Measurements from ENCODE around the gene C6orf89.
A peak's percentile ranks its signal among the peaks of the same experiment; 100 is the strongest.

Gene C6orf89, protein sequence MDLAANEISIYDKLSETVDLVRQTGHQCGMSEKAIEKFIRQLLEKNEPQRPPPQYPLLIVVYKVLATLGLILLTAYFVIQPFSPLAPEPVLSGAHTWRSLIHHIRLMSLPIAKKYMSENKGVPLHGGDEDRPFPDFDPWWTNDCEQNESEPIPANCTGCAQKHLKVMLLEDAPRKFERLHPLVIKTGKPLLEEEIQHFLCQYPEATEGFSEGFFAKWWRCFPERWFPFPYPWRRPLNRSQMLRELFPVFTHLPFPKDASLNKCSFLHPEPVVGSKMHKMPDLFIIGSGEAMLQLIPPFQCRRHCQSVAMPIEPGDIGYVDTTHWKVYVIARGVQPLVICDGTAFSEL

DNA sequence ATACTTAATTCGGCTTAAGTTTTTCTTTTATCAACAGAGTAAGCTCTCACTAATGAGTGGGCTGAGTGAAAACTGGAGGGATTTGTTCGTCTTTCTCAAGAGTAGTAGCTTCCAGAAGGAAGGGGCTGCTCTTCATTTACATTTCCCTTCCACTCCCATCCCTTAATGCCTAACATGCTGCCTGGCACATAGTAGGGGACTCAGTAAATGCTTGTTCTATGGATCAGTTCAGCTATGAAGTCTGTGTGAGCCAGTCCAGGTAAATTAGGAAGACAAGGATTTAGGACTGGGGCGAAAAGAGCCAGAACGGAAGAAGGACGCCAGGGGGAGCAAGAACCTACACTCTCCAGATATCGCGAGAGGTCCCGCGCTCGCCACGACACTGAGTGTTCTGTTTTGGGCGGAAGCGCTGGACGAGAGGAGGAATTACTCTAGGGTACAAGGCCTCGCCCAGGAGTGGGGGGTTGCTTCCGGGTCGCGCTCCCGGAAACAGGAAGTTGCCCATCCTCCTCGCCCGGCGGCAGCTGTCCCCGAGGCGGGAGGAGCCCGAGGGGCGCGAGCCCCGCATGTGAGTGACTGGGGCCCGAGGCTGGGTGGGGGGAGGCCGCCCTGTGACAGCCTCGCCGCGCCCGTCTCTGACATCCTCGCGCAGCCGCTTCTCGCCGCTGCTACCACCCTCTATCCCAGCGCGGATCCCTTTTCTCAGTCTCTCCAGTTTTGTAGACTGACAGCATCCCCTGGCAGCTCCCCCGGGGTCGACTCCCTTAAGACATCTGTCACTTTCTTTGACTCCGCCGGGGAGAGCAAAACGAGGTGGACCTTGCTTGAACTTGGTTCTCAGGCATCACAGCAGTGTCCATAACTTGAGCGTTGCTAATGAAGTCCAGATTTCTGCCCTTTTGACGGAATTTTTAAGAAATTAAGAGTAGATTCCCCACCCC, at the start of gene C6orf89:
Gene C6orf89, plus strand, starts transcription at position 492 of the 941 bp plus-strand sequence. CDS start 13,493 bp downstream, outside the sequence.
- TF ChIP-seq, protein P1, sequence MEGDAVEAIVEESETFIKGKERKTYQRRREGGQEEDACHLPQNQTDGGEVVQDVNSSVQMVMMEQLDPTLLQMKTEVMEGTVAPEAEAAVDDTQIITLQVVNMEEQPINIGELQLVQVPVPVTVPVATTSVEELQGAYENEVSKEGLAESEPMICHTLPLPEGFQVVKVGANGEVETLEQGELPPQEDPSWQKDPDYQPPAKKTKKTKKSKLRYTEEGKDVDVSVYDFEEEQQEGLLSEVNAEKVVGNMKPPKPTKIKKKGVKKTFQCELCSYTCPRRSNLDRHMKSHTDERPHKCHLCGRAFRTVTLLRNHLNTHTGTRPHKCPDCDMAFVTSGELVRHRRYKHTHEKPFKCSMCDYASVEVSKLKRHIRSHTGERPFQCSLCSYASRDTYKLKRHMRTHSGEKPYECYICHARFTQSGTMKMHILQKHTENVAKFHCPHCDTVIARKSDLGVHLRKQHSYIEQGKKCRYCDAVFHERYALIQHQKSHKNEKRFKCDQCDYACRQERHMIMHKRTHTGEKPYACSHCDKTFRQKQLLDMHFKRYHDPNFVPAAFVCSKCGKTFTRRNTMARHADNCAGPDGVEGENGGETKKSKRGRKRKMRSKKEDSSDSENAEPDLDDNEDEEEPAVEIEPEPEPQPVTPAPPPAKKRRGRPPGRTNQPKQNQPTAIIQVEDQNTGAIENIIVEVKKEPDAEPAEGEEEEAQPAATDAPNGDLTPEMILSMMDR (IDR thresholded peaks at IDR 0.05; ENCODE audit: low read depth, low read length, missing control alignments): peak; percentile 84
- H3K4me3 ChIP-seq (ENCODE audit: low read depth, low read length): peak within 1 kb of the TSS; percentile 70
- DNase-seq (ENCODE audit: low read depth): peak; percentile 97

DNA sequence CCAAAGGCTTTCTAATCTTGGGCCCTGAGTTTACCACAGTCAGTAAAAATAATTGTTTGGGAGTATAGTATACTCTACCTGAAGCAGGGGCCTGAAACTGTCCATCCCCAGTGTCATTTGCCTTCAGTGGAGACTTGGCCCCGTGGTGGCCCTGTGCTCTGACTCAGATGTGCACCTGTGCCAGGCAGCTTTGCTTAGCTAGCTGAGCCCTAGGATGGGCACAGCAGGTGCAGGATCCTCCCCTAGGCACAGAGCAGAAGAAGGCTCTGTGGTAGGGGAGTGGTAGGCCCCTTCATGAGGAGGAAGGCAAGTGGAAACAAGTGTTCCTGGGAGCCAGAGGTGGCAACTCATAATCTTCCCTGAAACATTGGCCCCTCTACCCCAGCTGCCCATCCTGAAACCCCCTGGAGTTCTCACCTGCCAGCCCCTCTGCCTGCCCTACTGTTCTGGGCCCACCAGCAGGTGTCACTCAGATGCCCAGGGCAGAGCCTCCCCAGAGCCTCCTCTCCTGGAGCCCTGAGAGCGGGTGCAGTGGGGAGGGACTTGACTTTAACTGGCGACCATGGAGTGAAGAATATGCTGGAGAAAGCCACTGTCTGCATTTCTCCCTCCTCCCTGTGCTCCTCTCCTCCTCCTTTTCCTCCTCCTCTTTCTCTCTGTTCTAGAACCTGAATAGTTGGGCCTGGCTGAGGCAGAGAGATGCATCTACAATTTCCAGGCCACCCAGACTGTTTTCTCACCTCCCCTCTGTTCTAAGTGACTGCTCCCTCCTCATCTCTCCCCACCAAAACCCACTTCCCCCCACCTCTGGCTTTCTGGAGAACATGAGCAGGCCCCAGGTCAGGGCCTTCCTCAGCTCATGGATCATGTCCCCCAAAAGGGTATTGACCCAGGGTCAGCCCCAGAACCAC, 49.4 kb upstream of the C6orf89 start:
- H3K4me3 ChIP-seq (ENCODE audit: low read depth, low read length): no peak overlapping the region
- no peak for DNase-seq (ENCODE audit: low read depth)
- TF ChIP-seq, protein P1 (IDR thresholded peaks at IDR 0.05; ENCODE audit: low read depth, low read length, missing control alignments): peak; percentile 3

DNA sequence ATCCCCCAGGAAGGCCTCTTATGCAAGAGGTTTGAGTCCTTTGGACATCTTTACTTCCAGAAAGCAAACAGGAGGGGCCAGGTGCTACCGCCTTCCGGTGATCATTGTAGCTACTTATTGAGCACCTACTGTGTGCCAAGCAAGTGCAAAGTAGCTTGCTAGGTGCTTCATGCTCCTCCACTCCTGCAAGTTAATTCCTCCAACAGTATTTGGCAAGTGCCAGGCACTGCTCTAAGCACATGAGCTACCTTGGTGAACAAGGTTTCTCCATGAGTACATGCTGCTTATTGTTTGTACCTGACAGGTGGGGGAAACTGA, 48.8 kb upstream of the C6orf89 start:
- TF ChIP-seq, protein P1 (IDR thresholded peaks at IDR 0.05; ENCODE audit: low read depth, low read length, missing control alignments): no peak
- no peak for DNase-seq (ENCODE audit: low read depth)

DNA sequence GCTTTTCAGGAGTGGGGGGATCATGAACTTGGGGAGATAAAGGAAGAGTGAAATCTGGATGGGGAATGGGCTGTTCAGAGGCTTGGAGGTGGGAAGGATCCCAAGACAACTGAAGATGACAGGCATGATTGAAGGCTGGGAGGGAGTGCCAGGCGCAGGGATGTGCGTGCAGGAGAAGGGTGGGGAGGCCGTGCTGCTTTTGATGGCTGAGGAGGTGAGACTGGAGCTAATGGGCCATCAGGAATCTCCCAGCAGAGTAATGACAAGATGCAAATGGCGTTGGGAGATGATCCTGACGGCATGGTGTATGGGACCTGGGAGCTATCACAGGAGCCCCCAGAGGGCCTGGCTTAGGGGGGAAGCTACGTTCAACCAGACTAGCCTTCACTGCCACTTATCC, 48.1 kb upstream of the C6orf89 start:
- no peak overlapping the region for H3K4me3 ChIP-seq (ENCODE audit: low read depth, low read length)
- TF ChIP-seq, protein P1 (IDR thresholded peaks at IDR 0.05; ENCODE audit: low read depth, low read length, missing control alignments): no peak
- DNase-seq (ENCODE audit: low read depth): no peak

More for the DNA sequence above, 48.8 kb upstream of the C6orf89 start:
- no peak overlapping the region for H3K4me3 ChIP-seq (ENCODE audit: low read depth, low read length)

DNA sequence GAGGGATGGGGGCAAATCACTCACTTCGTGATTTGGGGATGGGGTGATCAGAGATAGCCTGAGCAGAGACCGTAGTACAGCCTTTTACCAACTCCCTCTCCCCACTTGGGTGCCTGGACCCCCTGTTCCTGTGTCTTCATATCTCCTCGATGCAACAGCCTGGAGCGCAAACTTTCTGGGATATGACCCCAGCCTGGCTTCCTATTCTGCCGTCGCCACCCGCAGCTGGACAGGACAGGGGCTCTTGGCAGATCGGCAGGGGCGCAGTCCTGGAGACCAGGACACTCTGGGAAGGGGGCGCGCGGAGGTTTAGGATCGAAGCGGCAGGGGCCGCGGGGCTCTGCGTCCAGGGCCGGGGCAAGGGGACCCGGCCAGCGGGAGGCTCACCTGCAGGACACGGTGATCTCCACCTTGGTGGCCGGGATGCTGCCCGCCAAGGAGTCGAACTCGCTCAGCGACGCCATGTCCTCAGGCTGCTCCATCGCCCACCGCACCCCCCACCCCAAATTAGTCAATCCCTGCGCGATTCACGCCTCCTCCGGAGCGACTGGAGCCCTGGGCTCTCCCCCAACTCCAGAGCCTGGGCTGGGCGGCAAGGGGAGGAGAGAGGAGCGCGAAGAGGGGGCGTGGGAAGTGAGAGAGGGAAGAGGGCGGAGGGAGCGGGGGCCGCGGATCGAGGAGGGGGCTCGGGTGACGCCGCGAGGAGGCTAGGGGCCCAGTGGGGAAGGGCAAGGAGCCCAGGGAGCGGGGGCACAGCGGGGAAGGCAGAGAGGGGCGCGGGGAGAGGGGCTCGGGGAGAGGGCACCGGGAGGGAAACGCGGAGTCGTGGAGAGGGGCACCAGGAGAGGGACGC, 46.6 kb upstream of the C6orf89 start, which contains the start of gene CPNE5:
Gene CPNE5, minus strand, starts transcription at position 549 of the 853 bp plus-strand sequence. Its CDS starts 67 bp downstream, at position 482.
- no peak for DNase-seq (ENCODE audit: low read depth)
- TF ChIP-seq, protein P1 (IDR thresholded peaks at IDR 0.05; ENCODE audit: low read depth, low read length, missing control alignments): no peak
- H3K4me3 ChIP-seq (ENCODE audit: low read depth, low read length): no peak within 1 kb of the TSS
